BJ (cell line): ENCODE data around the gene ZNF575. TPM values are rescaled to one million over a fixed set of nuclear protein-coding genes. Genes with fewer than 3 reads are reported as not detected.
"Not testable (repeated sequence)": the region's sequence is repeated elsewhere in the genome, so short reads cannot be mapped to it uniquely, and the experiment has no call there.

Experiments used
- CTCF ChIA-PET: fragments of 350-600 bp; formaldehyde crosslinking; extraction: SDS; loops from one replicate; lab custom pipeline; 2021; ENCODE audit warnings: antibody characterized with exemption, inconsistent platforms; lab: Yijun Ruan, JAX
- POLR2A ChIA-PET: fragments of 300-600 bp; sonication (Branson Sonifier 250); formaldehyde crosslinking; extraction: SDS; loops from one replicate; lab custom pipeline; 2021; ENCODE audit warnings: antibody characterized with exemption; lab: Charles Lee
- DNase-seq: peaks from one replicate; pipeline ENCODE4 v3.0.0-alpha.2; 2011; ENCODE audit warnings: low read depth
- H3K27me3 ChIP-seq: 2 replicates; pipeline ENCODE4 v1.6.0; 2011; ENCODE audit warnings: low read length; ENCODE audit not compliant: control insufficient read depth, insufficient read depth
- H3K36me3 ChIP-seq: 2 replicates; pipeline ENCODE4 v1.5.1; 2011; ENCODE audit warnings: low read length; ENCODE audit not compliant: control insufficient read depth, insufficient read depth
- H3K4me3 ChIP-seq: 2 replicates; pipeline ENCODE4 v1.5.1; 2011; ENCODE audit warnings: low read depth, mild to moderate bottlenecking, control low read depth, low read length
- polyA plus RNA-seq: library from polyadenylated mRNA; depleted of rRNA; stranded (reverse); fragments of >200 nt; gene quantifications from 2 replicates; pipeline ENCODE4 v1.2.3, GENCODE V29; 2011
- TF ChIP-seq, protein P1 (sequence below): IDR thresholded peaks from 2 replicates; pipeline ENCODE4 v1.5.1; 2011; ENCODE audit warnings: low read depth, mild to moderate bottlenecking, control low read depth, inconsistent platforms, low read length, moderate library complexity; ENCODE audit not compliant: insufficient read depth

Gene ZNF575
- polyA plus RNA-seq, 1 experiment = 0.09 TPM

DNA sequence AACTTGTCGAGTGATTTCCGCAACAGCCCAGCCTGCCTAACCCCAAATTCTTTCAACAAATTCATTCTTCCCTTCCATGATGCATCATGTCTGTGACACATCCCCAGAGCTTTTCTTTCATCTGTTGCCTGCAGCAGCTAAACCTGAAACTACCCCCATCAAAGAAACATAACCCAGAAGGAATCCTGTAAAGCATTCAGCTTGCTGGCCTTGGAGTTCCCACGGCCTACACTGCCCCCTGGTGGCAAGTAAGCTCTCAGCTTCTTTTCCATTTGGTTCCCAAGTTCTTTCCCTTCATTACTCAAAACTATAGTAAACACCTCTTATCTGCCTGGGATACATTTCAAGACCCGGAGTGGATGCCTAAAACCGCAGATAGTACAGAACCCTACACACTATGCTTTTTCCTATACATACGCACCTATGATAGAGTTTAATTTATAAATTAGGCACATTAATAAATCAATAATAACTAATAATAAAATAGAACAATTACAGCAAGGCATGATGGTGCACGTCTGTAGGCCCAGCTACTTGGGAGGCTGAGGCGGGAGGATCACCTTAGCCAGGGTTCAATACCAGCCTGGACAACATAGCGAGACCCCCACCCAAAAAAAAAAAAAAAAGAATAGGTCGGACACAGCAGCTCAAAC, 13.4 kb upstream of the ZNF575 start:
- DNase-seq = no peak
- H3K27me3 ChIP-seq = no peaks in the 10 kb centered on the region
- H3K4me3 ChIP-seq = no peak overlapping the region
- ChIA-PET POLR2A (interaction anchor here (0.7 to 1.1 kb wide), 2 partner anchors 71 to 73 kb away, joined by 3 to 6 read pairs; no protein-coding TSS in a partner anchor), CTCF (interaction anchor here (0.6 to 7.8 kb wide), 27 partner anchors 9 to 725 kb away, joined by 3 to 214 read pairs (median 5); partner anchors contain the start of genes IRGQ, LYPD3, PHLDB3 and ZNF575)
- TF ChIP-seq, protein P1, sequence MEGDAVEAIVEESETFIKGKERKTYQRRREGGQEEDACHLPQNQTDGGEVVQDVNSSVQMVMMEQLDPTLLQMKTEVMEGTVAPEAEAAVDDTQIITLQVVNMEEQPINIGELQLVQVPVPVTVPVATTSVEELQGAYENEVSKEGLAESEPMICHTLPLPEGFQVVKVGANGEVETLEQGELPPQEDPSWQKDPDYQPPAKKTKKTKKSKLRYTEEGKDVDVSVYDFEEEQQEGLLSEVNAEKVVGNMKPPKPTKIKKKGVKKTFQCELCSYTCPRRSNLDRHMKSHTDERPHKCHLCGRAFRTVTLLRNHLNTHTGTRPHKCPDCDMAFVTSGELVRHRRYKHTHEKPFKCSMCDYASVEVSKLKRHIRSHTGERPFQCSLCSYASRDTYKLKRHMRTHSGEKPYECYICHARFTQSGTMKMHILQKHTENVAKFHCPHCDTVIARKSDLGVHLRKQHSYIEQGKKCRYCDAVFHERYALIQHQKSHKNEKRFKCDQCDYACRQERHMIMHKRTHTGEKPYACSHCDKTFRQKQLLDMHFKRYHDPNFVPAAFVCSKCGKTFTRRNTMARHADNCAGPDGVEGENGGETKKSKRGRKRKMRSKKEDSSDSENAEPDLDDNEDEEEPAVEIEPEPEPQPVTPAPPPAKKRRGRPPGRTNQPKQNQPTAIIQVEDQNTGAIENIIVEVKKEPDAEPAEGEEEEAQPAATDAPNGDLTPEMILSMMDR = peak; percentile 89
- peaks cover 3% of the 10 kb centered on the region; the same call in 1 of the 2 replicates for H3K36me3 ChIP-seq

DNA sequence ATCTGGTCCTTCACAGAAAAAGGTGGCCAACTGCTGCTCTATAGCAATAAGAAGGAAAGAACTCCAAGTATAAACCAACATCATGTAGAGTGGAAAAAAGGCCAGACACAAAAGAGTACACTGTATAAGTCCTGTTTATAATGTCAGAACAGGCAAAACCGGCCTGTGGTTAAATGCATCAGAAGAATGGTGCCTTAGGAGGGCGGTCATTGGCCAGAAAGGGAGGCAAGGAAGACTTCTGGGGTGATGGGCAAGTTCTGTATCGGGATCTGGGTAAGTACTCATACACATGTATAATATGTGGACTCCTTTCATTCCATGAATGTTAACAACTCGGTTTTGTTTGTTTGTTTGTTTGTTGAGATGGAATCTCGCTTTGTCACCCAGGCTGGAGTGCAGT, 10.1 kb upstream of the ZNF575 start:
- CTCF ChIA-PET = interaction anchor here (1.5 to 7.8 kb wide), 3 partner anchors 75 to 84 kb away, joined by 3 to 214 read pairs (median 41); no protein-coding TSS in a partner anchor
- DNase-seq = no peak
- peaks cover 5% of the 10 kb centered on the region for H3K36me3 ChIP-seq

DNA sequence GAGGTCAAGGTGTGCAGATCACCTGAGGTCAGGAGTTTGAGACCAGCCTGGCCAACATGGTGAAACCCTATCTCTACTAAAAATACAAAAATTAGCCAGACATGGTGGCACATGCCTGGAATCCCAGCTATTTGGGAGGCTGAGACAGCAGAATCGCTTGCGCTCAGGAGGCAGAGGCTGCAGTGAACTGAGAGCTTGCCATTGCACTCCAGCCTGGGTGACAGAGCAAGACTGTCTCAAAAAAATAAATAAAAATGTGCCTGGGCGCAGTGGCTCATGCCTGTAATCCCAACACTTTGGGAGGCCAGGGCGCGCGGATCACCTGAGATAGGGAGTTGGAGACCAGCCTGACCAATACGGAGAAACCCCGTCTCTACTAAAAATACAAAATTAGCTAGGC, 9.3 kb upstream of the ZNF575 start:
- H3K4me3 ChIP-seq, H3K27me3 ChIP-seq, H3K36me3 ChIP-seq, POLR2A ChIA-PET, DNase-seq: not testable (repeated sequence)
- CTCF ChIA-PET = interaction anchor here (7.3 kb wide), 1 partner anchor 76 kb away, joined by 41 read pairs; no protein-coding TSS in a partner anchor

More for the DNA sequence above, 10.1 kb upstream of the ZNF575 start:
- Histone ChIP-seq H3K4me3 (no peak overlapping the region), H3K27me3 (no peaks in the 10 kb centered on the region)
- TF ChIP-seq, protein P1 = no peak
- POLR2A ChIA-PET = no interaction called here

- ChIA-PET CTCF (interaction anchor here (0.5 to 7.3 kb wide), 9 partner anchors 68 to 242 kb away, joined by 3 to 41 read pairs (median 3); no protein-coding TSS in a partner anchor), POLR2A (no interaction called here)
- TF ChIP-seq, protein P1 = no peak
- Histone ChIP-seq H3K4me3 (peak overlapping the region; percentile 94), H3K27me3 (no peaks in the 10 kb centered on the region), H3K36me3 (peaks cover 5% of the 10 kb centered on the region)
- no peak for DNase-seq
These were observed 7.8 kb upstream of the ZNF575 start for GRCh38 chr19:43524922-43525835.

DNA sequence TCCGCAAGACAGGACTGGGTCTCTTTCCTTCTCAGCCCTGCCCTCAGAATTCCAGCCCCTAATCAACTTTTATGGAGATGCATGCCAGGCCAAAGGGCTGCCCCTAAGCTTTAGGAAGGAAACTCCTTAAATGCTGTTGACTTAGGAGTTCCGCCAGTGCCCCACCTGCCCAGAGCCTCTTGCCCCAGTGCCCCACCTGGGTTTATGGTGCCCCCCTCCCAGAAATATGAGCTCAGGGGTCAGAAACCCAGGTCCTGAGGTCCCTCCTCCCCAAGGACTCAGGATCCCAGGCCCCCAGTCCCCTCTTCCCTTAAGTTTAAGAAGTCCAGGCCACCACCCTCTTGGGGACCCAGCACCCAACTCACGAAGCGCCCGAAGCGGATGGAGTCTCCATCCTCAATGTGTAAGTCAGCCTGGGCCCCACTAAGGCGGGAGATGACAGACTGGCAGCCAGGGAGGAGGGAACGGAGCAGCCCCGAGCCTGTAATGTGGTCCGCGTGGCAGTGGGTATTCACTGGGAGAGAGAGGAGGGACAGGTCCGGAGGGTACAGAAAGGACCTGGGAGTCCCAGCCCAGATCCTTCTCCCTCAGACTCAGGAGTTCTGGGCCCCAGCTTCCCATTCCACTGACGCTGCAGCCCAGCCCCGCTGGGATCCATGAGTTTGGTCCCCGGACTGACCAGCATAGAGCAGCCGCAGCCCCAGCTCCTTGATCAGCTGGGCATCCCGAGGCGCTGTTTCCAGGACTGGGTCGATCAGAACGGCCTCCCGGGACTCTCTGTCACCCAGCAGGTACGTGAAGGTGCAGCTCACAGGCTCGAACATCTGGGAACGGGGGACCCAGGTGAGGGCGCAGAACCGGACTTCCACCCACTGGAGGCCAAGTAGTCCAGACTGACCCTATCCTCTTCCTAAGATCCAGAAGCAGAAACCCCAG, 6.9 kb upstream of the ZNF575 start:
- TF ChIP-seq, protein P1 = no peak
- ChIA-PET CTCF (interaction anchor here (1.2 to 7.3 kb wide), 4 partner anchors 79 to 94 kb away, joined by 3 to 41 read pairs (median 4); no protein-coding TSS in a partner anchor), POLR2A (no interaction called here)
- Histone ChIP-seq H3K27me3 (no peaks in the 10 kb centered on the region), H3K4me3 (peak overlapping the region; percentile 94), H3K36me3 (peaks cover 1% of the 10 kb centered on the region)
- no peak for DNase-seq
